H1 (cell line): ENCODE measurements around the gene PLEKHS1. TPM values are rescaled to one million over a fixed set of nuclear protein-coding genes. Genes with fewer than 3 reads are reported as not detected.
A peak's percentile ranks its signal among the peaks of the same experiment; 100 is the strongest.

ENCODE experiments used
- CTCF ChIA-PET: fragments of 300-600 bp; sonication (Branson Sonifier 250); formaldehyde crosslinking; loops from one replicate; lab custom pipeline; 2021; ENCODE audit not compliant: partially characterized antibody; lab: Charles Lee
- POLR2A ChIA-PET: fragments of 300-600 bp; sonication (Branson Sonifier 250); formaldehyde crosslinking; loops from one replicate; lab custom pipeline; 2021; ENCODE audit warnings: inconsistent platforms; ENCODE audit not compliant: partially characterized antibody; lab: Charles Lee
- DNase-seq, 2 experiments: peaks; one replicate each; pipeline versions ENCODE4 v3.0.0 to v3.0.0-alpha.2; 2010 to 2022; ENCODE audit warnings: low spot score in 2 of 2, low read depth in 1 of 2, mixed read lengths in 1 of 2
- FAIRE-seq: peaks from 2 replicates; lab custom pipeline; 2011; peaks lifted over from hg19 to GRCh38; lab: Jason Lieb, UNC
- H2AFZ ChIP-seq: 2 replicates; pipeline ENCODE4 v1.8.1; 2012; ENCODE audit warnings: low read length, inconsistent platforms
- H2AK5ac ChIP-seq: 2 replicates; pipeline ENCODE4 v1.6.1; 2013; ENCODE audit warnings: low read depth, low read length
- H2BK120ac ChIP-seq: replicated peaks from 2 replicates; pipeline ENCODE3; 2013; ENCODE audit warnings: low read depth, low read length, inconsistent platforms
- H2BK12ac ChIP-seq: 2 replicates; pipeline ENCODE4 v1.6.1; 2013; ENCODE audit warnings: low read depth, low read length
- H2BK15ac ChIP-seq: 2 replicates; pipeline ENCODE4 v1.6.1; 2013; ENCODE audit warnings: low read length
- H2BK20ac ChIP-seq: 2 replicates; pipeline ENCODE4 v1.6.1; 2013; ENCODE audit warnings: low read length
- H2BK5ac ChIP-seq: 2 replicates; pipeline ENCODE4 v1.6.1; 2013; ENCODE audit warnings: low read depth, low read length
- H3K14ac ChIP-seq: 2 replicates; pipeline ENCODE4 v1.6.1; 2013; ENCODE audit warnings: inconsistent platforms; ENCODE audit not compliant: insufficient read length
- H3K18ac ChIP-seq: 2 replicates; pipeline ENCODE4 v1.6.1; 2013; ENCODE audit warnings: low read length; ENCODE audit errors: extremely low read depth
- H3K23ac ChIP-seq: 2 replicates; pipeline ENCODE4 v1.6.1; 2013; ENCODE audit warnings: inconsistent platforms; ENCODE audit not compliant: insufficient read length
- H3K23me2 ChIP-seq: 2 replicates; pipeline ENCODE4 v1.6.1; 2013; ENCODE audit warnings: low read depth, low read length
- H3K27ac ChIP-seq: 2 replicates; pipeline ENCODE4 v1.6.1; 2011; ENCODE audit warnings: low read depth, low read length, inconsistent platforms
- H3K27me3 ChIP-seq, 4 experiments: replicated peaks in 1 of 4; 1 replicate in 1 of 4; 2 replicates in 3 of 4; pipeline versions ENCODE4 v1.6.1 to v1.8.1; 2011 to 2013; ENCODE audit warnings: low read length in 3 of 4, mild to moderate bottlenecking in 3 of 4, inconsistent platforms in 2 of 4, mixed read lengths in 2 of 4, moderate library complexity in 1 of 4; ENCODE audit not compliant: control insufficient read depth in 3 of 4, insufficient read depth in 3 of 4; ENCODE audit errors: extremely low read depth in 1 of 4
- H3K36me3 ChIP-seq, 4 experiments: 2 replicates each; pipeline versions ENCODE4 v1.6.1 to v1.8.1; 2011 to 2013; ENCODE audit warnings: mild to moderate bottlenecking in 4 of 4, low read length in 3 of 4, moderate library complexity in 2 of 4, control low read depth in 1 of 4, inconsistent platforms in 1 of 4; ENCODE audit not compliant: insufficient read depth in 4 of 4, control insufficient read depth in 2 of 4
- H3K4ac ChIP-seq: replicated peaks from 2 replicates; pipeline ENCODE3; 2013; ENCODE audit warnings: low read length, low read depth, mixed read lengths, inconsistent platforms; ENCODE audit not compliant: insufficient read length
- H3K4me1 ChIP-seq, 4 experiments: replicated peaks in 1 of 4; 1 replicate in 1 of 4; 2 replicates in 3 of 4; pipeline versions ENCODE4 v1.6.1 to v1.8.1; 2011 to 2013; ENCODE audit warnings: low read length in 3 of 4, inconsistent platforms in 2 of 4, mixed read lengths in 1 of 4; ENCODE audit not compliant: insufficient read depth in 4 of 4, control insufficient read depth in 3 of 4
- H3K4me2 ChIP-seq, 2 experiments: 2 replicates each; pipeline versions ENCODE4 v1.6.1 to v1.8.1; 2011 to 2013; ENCODE audit warnings: low read depth in 2 of 2, low read length in 2 of 2, control low read depth in 1 of 2, inconsistent platforms in 1 of 2, mild to moderate bottlenecking in 1 of 2; ENCODE audit not compliant: insufficient read depth in 1 of 2
- H3K4me3 ChIP-seq, 4 experiments: fragments of 200-600, 300-600 bp in 1 of 4; sonication (generic), shearing (Covaris generic), sonication (Bioruptor Twin) in 1 of 4; 2 replicates each; pipeline versions ENCODE4 v1.5.1 to v1.8.1; 2011 to 2016; ENCODE audit warnings: low read length in 4 of 4, low read depth in 3 of 4, control low read depth in 2 of 4, inconsistent platforms in 2 of 4, mild to moderate bottlenecking in 2 of 4, mixed read lengths in 1 of 4, moderate library complexity in 1 of 4; ENCODE audit not compliant: insufficient read depth in 2 of 4; ENCODE audit errors: extremely low read depth in 1 of 4
- H3K56ac ChIP-seq: replicated peaks from 2 replicates; pipeline ENCODE3; 2013; ENCODE audit warnings: low read depth, mild to moderate bottlenecking, mixed read lengths, low read length, inconsistent platforms; ENCODE audit not compliant: insufficient read length
- H3K79me1 ChIP-seq: 2 replicates; pipeline ENCODE4 v1.6.1; 2013; ENCODE audit warnings: low read depth, low read length, control low read depth
- H3K79me2 ChIP-seq, 2 experiments: 2 replicates each; pipeline versions ENCODE4 v1.6.1 to v1.8.1; 2012 to 2013; ENCODE audit warnings: low read length in 2 of 2, mild to moderate bottlenecking in 2 of 2, inconsistent platforms in 1 of 2; ENCODE audit not compliant: insufficient read depth in 2 of 2, control insufficient read depth in 1 of 2
- H3K9ac ChIP-seq, 4 experiments: replicated peaks in 1 of 4; 1 replicate in 1 of 4; 2 replicates in 3 of 4; pipeline versions ENCODE4 v1.6.1 to v1.8.1; 2011 to 2013; ENCODE audit warnings: low read depth in 3 of 4, low read length in 3 of 4, control low read depth in 2 of 4, mild to moderate bottlenecking in 2 of 4, moderate library complexity in 2 of 4, inconsistent platforms in 1 of 4; ENCODE audit errors: extremely low read depth in 1 of 4
- H3K9me3 ChIP-seq, 2 experiments: 2 replicates each; pipeline versions ENCODE4 v1.6.1 to v1.8.1; 2012 to 2013; ENCODE audit warnings: mild to moderate bottlenecking in 2 of 2, moderate library complexity in 2 of 2, control low read depth in 1 of 2, inconsistent platforms in 1 of 2, low read depth in 1 of 2, low read length in 1 of 2, mixed read lengths in 1 of 2; ENCODE audit not compliant: insufficient read depth in 2 of 2
- H4K20me1 ChIP-seq, 2 experiments: replicated peaks in 1 of 2; 2 replicates each; pipeline versions ENCODE3 to v1.8.1; 2011 to 2013; ENCODE audit warnings: inconsistent platforms in 2 of 2, low read length in 2 of 2, mild to moderate bottlenecking in 1 of 2; ENCODE audit not compliant: insufficient read depth in 2 of 2, control insufficient read depth in 1 of 2
- H4K5ac ChIP-seq: 2 replicates; pipeline ENCODE4 v1.6.1; 2013; ENCODE audit warnings: low read length, low read depth, mixed read lengths, inconsistent platforms; ENCODE audit not compliant: insufficient read length
- H4K8ac ChIP-seq: 2 replicates; pipeline ENCODE4 v1.8.0; 2013; ENCODE audit warnings: mild to moderate bottlenecking, moderate library complexity, low read length, inconsistent platforms; ENCODE audit not compliant: insufficient read depth; ENCODE audit errors: extremely low read depth
- H4K91ac ChIP-seq: replicated peaks from 2 replicates; pipeline ENCODE3; 2013; ENCODE audit warnings: low read length, mixed read lengths, inconsistent platforms; ENCODE audit not compliant: insufficient read length
- ASH2L ChIP-seq: fragments of 200-600, 300-600 bp; sonication (generic); IDR thresholded peaks from one replicate; pipeline ENCODE4 v1.7.1; 2017; ENCODE audit warnings: low read length
- HDAC6 ChIP-seq: IDR thresholded peaks from one replicate; pipeline ENCODE4 v1.7.1; 2012; ENCODE audit warnings: low read depth, mild to moderate bottlenecking, inconsistent platforms, low read length, moderate library complexity
- KDM4A ChIP-seq: IDR thresholded peaks from one replicate; pipeline ENCODE4 v1.7.1; 2012; ENCODE audit warnings: low read depth, mild to moderate bottlenecking, moderate library complexity, low read length, inconsistent platforms; ENCODE audit not compliant: severe bottlenecking
- MAFK ChIP-seq: IDR thresholded peaks from 2 replicates; pipeline ENCODE4 v1.6.1; 2012; ENCODE audit warnings: low read depth, mild to moderate bottlenecking, improper control_type of control experiment, low read length
- POLR2AphosphoS5 ChIP-seq: IDR thresholded peaks from 2 replicates; pipeline ENCODE4 v1.6.1; 2011; ENCODE audit warnings: low read depth, low read length
- SUZ12 ChIP-seq: fragments of 200-600 bp; sonication (generic); IDR thresholded peaks from 2 replicates; pipeline ENCODE4 v1.6.1; 2012; ENCODE audit warnings: mild to moderate bottlenecking, inconsistent platforms, low read length, moderate library complexity, mixed read lengths
- TAF1 ChIP-seq: IDR thresholded peaks from 2 replicates; pipeline ENCODE4 v1.6.1; 2011; ENCODE audit warnings: mild to moderate bottlenecking, low read depth, low read length
- TCF12 ChIP-seq: IDR thresholded peaks from 2 replicates; pipeline ENCODE4 v1.6.1; 2011; ENCODE audit warnings: low read depth, mild to moderate bottlenecking, low read length
- WGBS, 2 experiments: shearing (Covaris generic) in 1 of 2; methylation state at CpG; one replicate each; pipeline versions ENCODE4 v1.1.6 to v1.1.7; 2013 to 2015; ENCODE audit warnings: low lambda C conversion rate in 2 of 2, mixed read lengths in 2 of 2, inconsistent platforms in 1 of 2, low coverage in 1 of 2, missing lambda C conversion rate in 1 of 2; ENCODE audit not compliant: insufficient replicate concordance in 2 of 2, insufficient coverage in 1 of 2, insufficient read length in 1 of 2; ENCODE audit errors: extremely low coverage in 1 of 2, missing lambda C conversion rate in 1 of 2; 5-methylcytosine and 5-hydroxymethylcytosine counted together
- polyA plus RNA-seq, 7 experiments: library from polyadenylated mRNA; depleted of rRNA in 3 of 7; stranded (reverse) in 5 of 7; unstranded in 2 of 7; fragments of >200 nt in 5 of 7; fragments of 200-250 nt in 2 of 7; gene quantifications; 1 replicate in 5 of 7; 2 replicates in 1 of 7; 4 replicates in 1 of 7; pipeline versions ENCODE4 v1.2.1 to v1.2.3, GENCODE V29; 2011 to 2013; ENCODE audit warnings: missing spikeins in 2 of 7, mixed read lengths in 2 of 7
- total RNA-seq: library from RNA; stranded (reverse); fragmentation: NEBNext Ultra II Directional; extraction: Animal tissue kit (Norgen Biotek cat#: 25700); gene quantifications from 2 replicates; pipeline ENCODE4 v1.2.1, GENCODE V29; 2021
- TF ChIP-seq, protein P1 (sequence below): IDR thresholded peaks from 2 replicates; pipeline ENCODE4 v1.6.1; 2011; ENCODE audit warnings: low read depth, mild to moderate bottlenecking, low read length; ENCODE audit not compliant: insufficient read depth

Gene PLEKHS1
- total and polyA plus RNA-seq, 2 of the 8 experiments (the other 6 are each of a cell fraction or from before 2014, with no cell fraction given), result not detected

DNA sequence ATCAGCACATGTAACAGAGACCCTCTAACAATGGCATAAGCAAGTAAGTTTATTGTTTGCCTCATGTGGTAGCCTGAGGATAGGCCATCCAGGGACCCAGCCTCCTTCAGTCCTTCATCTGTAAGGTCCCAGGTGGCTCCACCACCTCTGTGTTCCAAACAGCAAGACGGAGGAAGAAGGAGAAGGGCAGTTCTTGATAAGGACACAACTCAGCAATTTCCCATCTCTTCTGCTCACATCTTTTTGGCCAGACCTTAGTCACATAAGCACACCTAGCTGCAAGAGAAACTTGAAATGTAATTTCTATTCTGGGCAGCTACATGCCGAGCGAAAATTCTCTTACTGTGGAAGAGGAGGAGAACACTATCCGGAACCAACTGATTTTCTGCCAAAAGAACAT lies 68.5 kb downstream of the PLEKHS1 start:
- DNase-seq, result no peak
- Histone ChIP-seq H2AFZ (0 out of 2 replicates have a peak overlapping the region, but pooled peaks have one; percentile 15), H3K18ac (no peak overlapping the region; the same call in 1 of the 2 replicates), H2BK120ac (no peak overlapping the region), H4K5ac (no peak overlapping the region), H3K36me3 (no peaks in the 10 kb centered on the region), H3K23me2 (no peaks in the 10 kb centered on the region), H2AK5ac (no peak overlapping the region), H3K27ac (no peak overlapping the region), H4K8ac (no peak overlapping the region), H4K91ac (no peak overlapping the region), H3K79me1 (no peaks in the 10 kb centered on the region), H3K27me3 (no peaks in the 10 kb centered on the region), H2BK15ac (no peak overlapping the region), H3K4me3 (no peak overlapping the region), H3K4ac (no peak overlapping the region), H4K20me1 (no peaks in the 10 kb centered on the region), H2BK12ac (peak overlapping the region; percentile 61; the same call in 1 of the 2 replicates), H3K14ac (no peak overlapping the region), H3K9ac (no peak overlapping the region), H3K4me2 (no peak overlapping the region), H3K4me1 (peaks cover 0 to 10% (median 2%) of the 10 kb centered on the region in 4 experiments; a peak in 5 of 7 replicates), H3K23ac (no peak overlapping the region), H3K79me2 (no peaks in the 10 kb centered on the region), H2BK5ac (peak overlapping the region; percentile 26; the same call in 1 of the 2 replicates), H3K56ac (no peak overlapping the region), H2BK20ac (0 out of 2 replicates have a peak overlapping the region, but pooled peaks have one; percentile 15), H3K9me3 (no peaks in the 10 kb centered on the region)
- no peak for FAIRE-seq
- ChIA-PET POLR2A (no interaction called here), CTCF (interaction anchor here (0.9 to 1.5 kb wide), 2 partner anchors 19 to 24 kb away, joined by 4 read pairs; no protein-coding TSS in a partner anchor)
- 89% methylated on average over 4 of the region's 4 CpGs; no CpG with 5 or more reads in 1 of the 2 experiments for WGBS, 2 experiments
- TF ChIP-seq, protein P1, sequence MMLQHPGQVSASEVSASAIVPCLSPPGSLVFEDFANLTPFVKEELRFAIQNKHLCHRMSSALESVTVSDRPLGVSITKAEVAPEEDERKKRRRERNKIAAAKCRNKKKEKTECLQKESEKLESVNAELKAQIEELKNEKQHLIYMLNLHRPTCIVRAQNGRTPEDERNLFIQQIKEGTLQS, result no peak
- TF ChIP-seq TCF12 (no peak), HDAC6 (no peak), KDM4A (no peak), TAF1 (no peak), POLR2AphosphoS5 (no peak), MAFK (no peak), SUZ12 (no peak), ASH2L (no peak)
